DMS114 treated with DMSO at 0.1 percent for 48 hours (cell line): ENCODE results near the gene PGM3.

Experiments used
- DNase-seq: peaks from one replicate; lab custom pipeline; 2025; ENCODE audit not compliant: unreplicated experiment; lab: John Stamatoyannopoulos, UW

PGM3 gene

DNA sequence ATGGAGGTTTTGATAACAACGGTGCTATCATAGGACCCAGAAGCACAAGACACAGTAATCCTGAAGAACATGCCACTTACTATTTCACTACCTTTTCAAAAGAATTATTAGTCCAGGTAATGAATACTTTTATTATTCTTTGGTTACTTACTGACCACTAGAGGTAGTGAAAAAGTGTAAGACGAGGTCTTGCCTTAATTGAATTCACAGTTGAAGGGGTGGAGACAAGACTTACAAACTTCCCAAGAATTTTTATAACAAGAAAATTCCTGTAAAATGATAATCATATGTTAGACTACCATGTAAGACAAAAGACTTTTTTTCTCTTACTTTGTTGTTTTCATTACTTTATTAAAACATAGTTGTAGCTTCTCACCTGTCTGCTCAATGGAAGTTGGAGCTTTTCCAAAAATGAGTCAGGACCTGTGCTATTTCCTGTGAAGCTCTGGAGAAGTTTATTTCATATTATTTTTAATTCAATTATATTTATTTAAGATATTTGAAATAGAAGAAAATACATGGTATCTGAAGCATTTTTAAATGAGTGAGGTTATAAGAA, 73.2 kb downstream of the PGM3 start:
- DNase-seq: no peak

DNA sequence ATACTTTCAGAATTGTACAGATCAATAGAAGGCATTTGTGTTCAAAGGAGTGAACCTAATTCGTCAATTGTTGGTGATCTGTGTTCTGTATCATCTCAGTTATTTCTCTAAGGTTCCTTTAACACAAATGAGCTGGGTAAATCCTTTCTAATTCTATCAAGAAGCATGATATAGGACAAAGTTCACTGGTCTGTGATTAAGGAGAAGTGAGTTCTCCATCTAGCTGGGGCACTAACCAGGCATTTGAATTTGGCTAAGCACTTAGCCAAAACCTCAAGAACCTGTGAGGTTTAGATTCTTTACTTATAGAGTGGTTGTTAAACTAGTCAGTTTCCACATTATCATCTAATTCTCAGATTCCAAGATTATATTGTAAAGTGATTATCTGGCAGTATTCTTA, 75.3 kb downstream of the PGM3 start:
- DNase-seq: no peak
